COLO668 (cell line): Measurements from ENCODE around the gene CSRP1.
"Not testable (repeated sequence)": the region's sequence is repeated elsewhere in the genome, so short reads cannot be mapped to it uniquely, and the experiment has no call there.

Source experiments
- DNase-seq: peaks from one replicate; lab custom pipeline; 2025; ENCODE audit not compliant: unreplicated experiment; lab: John Stamatoyannopoulos, UW

CSRP1 gene

DNA sequence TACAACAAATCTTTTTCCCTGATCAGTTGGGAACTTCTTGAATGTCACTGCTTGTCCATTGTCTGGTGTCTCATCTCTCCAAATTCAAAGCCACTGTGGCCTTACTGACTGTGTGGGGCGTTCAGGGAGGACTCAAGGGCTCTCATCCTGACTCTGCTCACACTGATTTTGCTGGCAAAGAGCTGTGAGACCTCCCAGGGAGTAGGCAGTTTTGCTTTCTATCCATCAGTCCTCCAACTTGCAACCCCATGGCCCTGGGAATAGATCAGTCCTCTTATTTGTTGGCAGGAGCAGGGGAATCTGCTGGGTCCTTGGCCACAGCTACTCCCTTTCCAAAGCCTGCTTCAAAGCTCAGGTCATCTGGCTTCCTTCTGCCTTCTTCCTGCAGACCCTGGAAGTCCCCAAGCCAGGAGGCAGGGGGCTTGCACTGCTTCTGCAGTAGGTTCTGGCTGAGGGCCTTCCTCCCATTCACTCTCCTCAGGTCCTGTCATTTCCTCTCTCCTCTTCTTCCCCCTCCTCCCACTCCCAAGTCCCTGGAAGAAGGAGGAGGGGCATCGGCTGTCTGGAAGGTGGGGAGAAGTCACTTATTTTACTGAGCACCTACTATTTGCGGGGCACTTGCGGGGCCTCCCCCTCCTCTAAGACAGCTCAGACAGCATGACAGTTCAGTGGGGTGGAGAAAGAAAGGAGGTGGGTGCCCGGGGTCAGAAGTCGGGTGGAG lies 31.1 kb upstream of the CSRP1 start:
- DNase-seq = no peak

- DNase-seq = no peak
These were observed 30.5 kb upstream of the CSRP1 start for GRCh38 chr1:201537467-201537866.

- DNase-seq = no peak
These were observed 30.1 kb upstream of the CSRP1 start for GRCh38 chr1:201537028-201537427.

DNA sequence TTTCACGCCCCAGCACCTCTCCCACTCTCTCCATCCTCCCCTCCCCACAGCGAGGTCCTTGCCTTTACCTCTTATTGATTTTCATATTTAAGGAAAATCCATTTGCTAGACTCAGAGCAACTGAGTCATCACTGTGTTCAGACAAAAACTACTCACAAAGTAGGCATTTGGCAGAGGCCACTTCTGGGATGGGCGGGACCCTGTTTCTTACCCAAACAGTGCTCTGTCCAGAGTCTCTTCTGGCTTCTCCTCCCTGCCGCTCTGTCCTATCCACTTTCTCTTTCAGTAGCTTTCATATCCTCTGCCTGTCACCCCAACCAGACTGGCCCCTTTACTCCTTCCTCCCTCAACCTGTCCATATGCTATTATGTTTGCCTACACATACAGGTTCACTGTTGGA lies 29.6 kb upstream of the CSRP1 start:
- no peak for DNase-seq

DNA sequence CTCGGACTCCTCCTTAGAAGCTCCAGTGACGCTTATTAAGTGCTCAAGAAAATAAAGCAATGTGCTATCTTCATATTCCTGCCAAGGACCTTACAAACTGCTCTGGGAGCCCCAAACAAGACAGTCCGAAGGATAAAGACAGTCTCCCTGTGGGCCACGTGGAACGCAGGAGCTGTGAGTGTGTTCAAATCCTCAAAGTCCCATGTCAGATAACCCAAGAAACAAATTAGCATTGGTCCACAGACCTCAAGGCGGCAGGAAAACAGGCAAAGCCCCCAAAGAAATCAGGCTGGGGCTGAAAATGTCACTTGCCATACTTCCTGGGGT lies 29.0 kb upstream of the CSRP1 start:
- no peak for DNase-seq

DNA sequence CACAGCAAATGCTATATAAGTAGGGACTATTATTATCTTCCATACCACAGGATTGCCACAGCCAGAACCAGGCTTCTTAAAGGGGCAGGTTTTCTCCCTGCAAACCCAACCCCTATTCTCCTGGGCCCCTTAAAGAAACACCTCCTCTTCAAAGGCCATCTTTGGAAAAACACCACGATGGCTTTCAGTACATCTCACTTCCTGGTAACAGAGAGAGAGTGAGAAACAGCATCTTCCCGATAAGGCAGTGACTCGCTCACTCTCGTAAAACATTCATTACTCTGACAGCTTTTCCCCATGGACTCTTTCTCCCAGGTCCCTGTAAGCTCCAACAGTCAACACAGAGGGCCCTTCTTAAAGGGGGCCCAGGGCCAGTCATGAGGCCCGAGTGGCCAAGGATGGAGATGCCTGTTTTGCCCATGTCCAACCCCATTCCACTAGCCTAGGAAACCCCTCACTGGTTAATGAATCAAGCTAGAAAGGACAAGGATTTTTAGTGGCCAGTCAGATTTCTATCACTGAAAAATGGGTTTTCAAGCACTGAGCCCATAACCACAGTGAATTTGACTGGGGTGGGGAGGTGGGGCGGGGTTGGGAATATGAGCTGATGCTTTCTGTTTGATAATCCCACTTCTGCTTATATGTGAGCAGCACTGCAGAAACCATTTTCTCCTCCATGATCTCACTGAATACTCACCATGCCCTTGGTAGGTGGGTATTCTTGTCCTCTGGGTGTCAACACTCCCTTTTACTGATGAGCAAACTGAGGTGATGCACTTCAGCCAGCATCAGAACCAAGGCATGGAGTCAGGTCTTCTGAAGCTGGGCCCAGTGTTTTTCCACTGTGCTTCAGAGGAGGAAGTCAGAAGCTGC lies 28.4 kb upstream of the CSRP1 start:
- no peak for DNase-seq

- no peak for DNase-seq
These were observed 26.9 kb upstream of the CSRP1 start for GRCh38 chr1:201533836-201534235.

DNA sequence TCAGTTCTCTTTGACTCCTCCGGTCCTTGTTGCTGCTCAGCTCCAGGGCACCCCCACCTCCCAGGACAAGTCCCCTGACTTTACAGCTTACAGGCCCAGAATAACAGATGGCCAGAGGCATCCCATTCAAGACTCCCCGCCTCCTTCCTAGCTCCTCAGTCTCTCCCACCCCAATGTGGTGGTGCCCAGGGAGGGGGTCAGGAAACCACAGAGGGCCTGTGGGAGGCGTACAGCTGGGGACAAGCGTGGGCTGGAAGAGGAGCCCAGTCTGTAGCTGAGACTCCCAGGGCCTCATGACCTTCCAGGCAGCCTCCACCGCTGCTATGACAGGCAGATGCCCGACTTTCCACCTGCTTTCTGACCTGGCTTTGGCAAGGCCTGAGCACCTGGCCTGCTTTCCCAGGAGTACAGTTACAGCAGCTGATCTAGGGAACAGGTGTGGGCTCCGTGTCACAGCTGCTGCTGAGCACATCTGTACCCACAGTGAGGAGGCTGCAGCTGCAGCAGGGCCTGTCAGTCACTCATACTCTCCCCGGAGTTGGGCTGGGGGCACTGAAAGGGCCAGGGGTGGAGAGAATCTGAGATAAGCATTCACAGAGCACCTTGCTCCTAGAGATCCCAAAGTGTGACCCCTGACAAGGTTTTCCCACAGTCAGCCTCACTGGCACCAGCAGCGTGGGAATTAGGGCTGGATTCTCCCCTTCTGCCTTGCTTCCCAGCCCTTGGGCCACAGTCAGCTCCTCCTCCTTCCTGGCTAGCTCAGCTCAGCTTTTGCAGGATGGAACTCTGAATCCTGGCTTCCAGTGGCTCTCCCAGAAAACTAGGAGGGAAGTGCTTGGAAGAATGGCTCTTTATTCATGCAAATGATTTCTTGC lies 24.9 kb upstream of the CSRP1 start:
- peak; percentile 96 for DNase-seq

GRCh38 chr1:201530741-201531531 lies 24.0 kb upstream of the CSRP1 start:
- peak; percentile 83 for DNase-seq

DNA sequence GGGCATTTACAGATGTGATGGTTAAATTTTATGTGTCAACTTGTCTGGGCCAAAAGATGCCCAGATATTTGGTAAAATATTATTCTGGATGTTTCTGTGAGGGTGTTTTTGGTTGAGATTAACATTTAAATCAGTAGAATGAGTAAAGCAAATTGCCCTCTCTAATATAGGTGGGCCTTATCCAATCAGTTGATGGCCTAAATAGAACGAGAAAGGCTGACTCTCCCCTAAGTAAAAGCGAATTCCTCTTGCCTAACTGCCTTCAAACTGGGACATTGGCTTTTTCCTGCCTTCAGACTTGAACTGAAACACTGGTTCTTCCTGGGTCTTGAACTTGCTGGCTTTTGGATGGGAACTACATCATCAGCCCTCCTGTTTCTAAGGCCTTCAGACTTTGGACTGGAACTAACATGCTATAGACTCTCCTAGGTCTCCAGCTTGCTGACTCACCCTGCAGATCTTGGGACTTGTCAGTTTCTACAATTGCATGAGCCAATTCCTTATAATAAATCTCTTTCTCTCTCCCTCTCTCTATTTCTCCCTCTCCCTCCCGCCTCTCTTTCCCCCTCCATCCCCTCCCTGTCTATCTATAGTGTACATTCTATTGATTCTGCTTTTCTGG lies 21.8 kb upstream of the CSRP1 start:
- DNase-seq = no peak

- no peak for DNase-seq
These were observed 21.0 kb upstream of the CSRP1 start for GRCh38 chr1:201527879-201528278.

GRCh38 chr1:201525193-201525778 lies 18.4 kb upstream of the CSRP1 start:
- DNase-seq = no peak

DNA sequence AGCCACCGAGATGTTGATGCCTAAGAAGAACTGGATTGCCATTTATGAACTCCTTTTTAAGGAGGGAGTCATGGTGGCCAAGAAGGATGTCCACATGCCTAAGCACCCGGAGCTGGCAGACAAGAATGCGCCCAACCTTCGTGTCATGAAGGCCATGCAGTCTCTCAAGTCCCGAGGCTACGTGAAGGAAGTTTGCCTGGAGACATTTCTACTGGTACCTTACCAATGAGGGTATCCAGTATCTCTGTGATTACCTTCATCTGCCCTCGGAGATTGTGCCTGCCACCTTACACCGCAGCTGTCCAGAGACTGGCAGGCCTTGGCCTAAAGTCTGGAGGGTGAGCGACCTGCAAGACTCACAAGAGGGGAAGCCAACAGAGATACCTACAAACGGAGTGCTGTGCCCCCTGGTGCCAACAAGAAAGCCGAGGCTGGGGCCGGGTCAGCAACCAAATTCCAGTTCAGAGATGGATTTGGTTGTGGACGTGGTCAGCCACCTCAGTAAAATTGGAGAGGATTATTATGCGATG lies 13.2 kb upstream of the CSRP1 start:
- not testable (repeated sequence) for DNase-seq

GRCh38 chr1:201518071-201518470 lies 11.1 kb upstream of the CSRP1 start:
- DNase-seq = no peak

DNA sequence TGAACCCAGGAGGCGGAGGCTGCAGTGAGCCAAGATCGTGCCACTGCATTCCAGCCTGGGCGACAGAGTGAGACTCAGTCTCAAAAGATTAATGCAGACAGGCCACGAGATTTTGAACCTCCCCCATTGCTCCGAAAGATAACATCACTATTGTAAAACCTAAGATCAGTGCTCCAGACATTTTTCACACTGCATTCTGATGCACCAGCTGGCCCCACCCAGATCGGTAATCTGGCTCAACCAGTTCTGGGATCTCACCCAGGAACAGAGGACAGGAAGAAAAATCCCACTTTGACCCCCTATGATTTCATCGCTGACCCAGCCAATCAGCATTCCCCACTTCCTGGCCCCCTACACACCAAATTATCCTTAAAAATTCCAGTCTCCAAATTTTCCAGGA lies 10.7 kb upstream of the CSRP1 start:
- DNase-seq = no peak

GRCh38 chr1:201516511-201517127 lies 9.7 kb upstream of the CSRP1 start:
- no peak for DNase-seq

GRCh38 chr1:201515895-201516294 lies 9.0 kb upstream of the CSRP1 start:
- no peak for DNase-seq

- DNase-seq = no peak
These were observed 8.3 kb upstream of the CSRP1 start for GRCh38 chr1:201515062-201515750.

GRCh38 chr1:201514466-201514865 lies 7.5 kb upstream of the CSRP1 start:
- no peak for DNase-seq
